ENCODE measurements around the gene SELPLG.

SELPLG gene

GRCh38 chr12:108598553-108599250 is 35.0 kb downstream of the SELPLG start:
- no peak overlapping the region for H3K4me3 ChIP-seq (ENCODE audit: low read depth, low read length)
- no peak for DNase-seq (ENCODE audit: low read depth, low spot score)
- in situ Hi-C loops (cut with HindIII; ENCODE audit: low sequenced_read_pairs): no loop called here
- TF ChIP-seq CTCF (IDR thresholded peaks at IDR 0.05; ENCODE audit: low read depth, low read length): no peak

- in situ Hi-C loops (cut with HindIII; ENCODE audit: low sequenced_read_pairs): no loop called here
- peak within 1 kb of the TSS; percentile 20 for H3K4me3 ChIP-seq (ENCODE audit: low read depth, low read length)
These were observed 35.9 kb downstream of the SELPLG start, which contains the start of gene TMEM119 for GRCh38 chr12:108597559-108598471. TSS of gene TMEM119 (minus strand) at chr12:108598084. CDS start at chr12:108592383, 5,701 bp downstream.

GRCh38 chr12:108596854-108597558 is 36.7 kb downstream of the SELPLG start:
- in situ Hi-C loops (cut with HindIII; ENCODE audit: low sequenced_read_pairs): no loop called here
- no peak for DNase-seq (ENCODE audit: low read depth, low spot score)
- H3K4me3 ChIP-seq (ENCODE audit: low read depth, low read length): peak overlapping the region; percentile 20
- TF ChIP-seq CTCF (IDR thresholded peaks at IDR 0.05; ENCODE audit: low read depth, low read length): no peak

More at GRCh38 chr12:108597559-108598471, 35.9 kb downstream of the SELPLG start, which contains the start of gene TMEM119:
- no peak for TF ChIP-seq CTCF (IDR thresholded peaks at IDR 0.05; ENCODE audit: low read depth, low read length)
- no peak for DNase-seq (ENCODE audit: low read depth, low spot score)

- in situ Hi-C loops (cut with HindIII; ENCODE audit: low sequenced_read_pairs): no loop called here
- DNase-seq (ENCODE audit: low read depth, low spot score): no peak
- no peak overlapping the region for H3K4me3 ChIP-seq (ENCODE audit: low read depth, low read length)
- TF ChIP-seq CTCF (IDR thresholded peaks at IDR 0.05; ENCODE audit: low read depth, low read length): no peak
These were observed 37.7 kb downstream of the SELPLG start for GRCh38 chr12:108595711-108596647.

GRCh38 chr12:108594960-108595710 is 38.6 kb downstream of the SELPLG start:
- TF ChIP-seq CTCF (IDR thresholded peaks at IDR 0.05; ENCODE audit: low read depth, low read length): no peak
- DNase-seq (ENCODE audit: low read depth, low spot score): no peak
- in situ Hi-C loops (cut with HindIII; ENCODE audit: low sequenced_read_pairs): no loop called here
- H3K4me3 ChIP-seq (ENCODE audit: low read depth, low read length): no peak overlapping the region
